GM12801 (cell line): Measurements from ENCODE around the gene OPTN.

Experiments used
- CTCF ChIP-seq: IDR thresholded peaks from one replicate; pipeline ENCODE4 v1.5.1; 2011; ENCODE audit warnings: control low read depth; ENCODE audit not compliant: insufficient read length; ENCODE audit errors: extremely low read depth

The OPTN gene

GRCh38 chr10:13117841-13118783 is 18.1 kb downstream of the OPTN start:
- TF ChIP-seq CTCF, result no peak

- TF ChIP-seq CTCF, result no peak
These were observed 18.9 kb downstream of the OPTN start for GRCh38 chr10:13118784-13119410.

GRCh38 chr10:13120786-13121499 is 21.0 kb downstream of the OPTN start:
- TF ChIP-seq CTCF, result no peak

- TF ChIP-seq CTCF, result no peak
These were observed 21.5 kb downstream of the OPTN start for GRCh38 chr10:13121500-13121854.

GRCh38 chr10:13136651-13137050 is 36.7 kb downstream of the OPTN start:
- TF ChIP-seq CTCF, result no peak

GRCh38 chr10:13139150-13139549 is 39.2 kb downstream of the OPTN start:
- TF ChIP-seq CTCF, result no peak

- TF ChIP-seq CTCF, result no peak
These were observed 39.7 kb downstream of the OPTN start for GRCh38 chr10:13139676-13140075.
